Mesendoderm (in vitro differentiated cells): ENCODE results near the gene BBS9.

Experiments
- DNase-seq: peaks from one replicate; pipeline ENCODE4 v3.0.0; 2013
- H2AK5ac ChIP-seq: 2 replicates; pipeline ENCODE4 v1.6.1; 2013; ENCODE audit warnings: low read length, inconsistent platforms
- H2BK120ac ChIP-seq: 2 replicates; pipeline ENCODE4 v1.6.1; 2013; ENCODE audit warnings: low read depth, mild to moderate bottlenecking, low read length, moderate library complexity, mixed read lengths
- H2BK15ac ChIP-seq: replicated peaks from 2 replicates; pipeline ENCODE4 v1.6.1; 2013; ENCODE audit warnings: low read depth, mild to moderate bottlenecking, moderate library complexity
- H2BK5ac ChIP-seq: 2 replicates; pipeline ENCODE4 v1.6.1; 2013; ENCODE audit warnings: low read length, inconsistent platforms
- H3K18ac ChIP-seq: 2 replicates; pipeline ENCODE4 v1.6.1; 2013; ENCODE audit warnings: mild to moderate bottlenecking, low read length, mixed read lengths
- H3K23ac ChIP-seq: one replicate; pipeline ENCODE4 v1.6.1; 2013; ENCODE audit warnings: low read length
- H3K27ac ChIP-seq: 2 replicates; pipeline ENCODE4 v1.5.1; 2013; ENCODE audit warnings: low read depth, mild to moderate bottlenecking, inconsistent platforms, low read length, moderate library complexity
- H3K27me3 ChIP-seq: 2 replicates; pipeline ENCODE4 v1.6.1; 2013; ENCODE audit warnings: low read length, control low read depth, mild to moderate bottlenecking, inconsistent platforms; ENCODE audit not compliant: insufficient read depth, poor library complexity
- H3K36me3 ChIP-seq: 2 replicates; pipeline ENCODE4 v1.6.1; 2013; ENCODE audit warnings: low read length, inconsistent platforms; ENCODE audit not compliant: control insufficient read depth, insufficient read depth
- H3K4ac ChIP-seq: one replicate; pipeline ENCODE4 v1.6.1; 2013; ENCODE audit warnings: low read depth, mild to moderate bottlenecking, low read length, moderate library complexity
- H3K4me1 ChIP-seq: 2 replicates; pipeline ENCODE4 v1.6.1; 2013; ENCODE audit warnings: low read depth, low read length, inconsistent platforms; ENCODE audit not compliant: control insufficient read depth
- H3K4me2 ChIP-seq: 2 replicates; pipeline ENCODE4 v1.6.1; 2013; ENCODE audit warnings: low read length
- H3K4me3 ChIP-seq: 2 replicates; pipeline ENCODE4 v1.5.1; 2013; ENCODE audit warnings: mild to moderate bottlenecking, low read length
- H3K56ac ChIP-seq: one replicate; pipeline ENCODE4 v1.6.1; 2013; ENCODE audit warnings: low read length
- H3K79me1 ChIP-seq: 2 replicates; pipeline ENCODE4 v1.6.1; 2013; ENCODE audit warnings: low read length, inconsistent platforms
- H3K79me2 ChIP-seq: 2 replicates; pipeline ENCODE4 v1.6.1; 2013; ENCODE audit warnings: mild to moderate bottlenecking, low read length; ENCODE audit not compliant: control insufficient read depth, insufficient read depth
- H3K9ac ChIP-seq: 2 replicates; pipeline ENCODE4 v1.6.1; 2013; ENCODE audit warnings: low read length, inconsistent platforms
- H4K5ac ChIP-seq: one replicate; pipeline ENCODE4 v1.6.1; 2013; ENCODE audit warnings: low read length
- H4K8ac ChIP-seq: one replicate; pipeline ENCODE4 v1.6.1; 2013; ENCODE audit warnings: low read depth, mild to moderate bottlenecking, control low read depth, low read length, moderate library complexity
- WGBS: extraction: QIAGEN DNeasy Blood & Tissue Kit; methylation state at CpG from one replicate; pipeline ENCODE4 v1.1.7; 2013; ENCODE audit warnings: low lambda C conversion rate, missing lambda C conversion rate; ENCODE audit not compliant: insufficient coverage; ENCODE audit errors: extremely low coverage; 5-methylcytosine and 5-hydroxymethylcytosine counted together

BBS9 gene

DNA sequence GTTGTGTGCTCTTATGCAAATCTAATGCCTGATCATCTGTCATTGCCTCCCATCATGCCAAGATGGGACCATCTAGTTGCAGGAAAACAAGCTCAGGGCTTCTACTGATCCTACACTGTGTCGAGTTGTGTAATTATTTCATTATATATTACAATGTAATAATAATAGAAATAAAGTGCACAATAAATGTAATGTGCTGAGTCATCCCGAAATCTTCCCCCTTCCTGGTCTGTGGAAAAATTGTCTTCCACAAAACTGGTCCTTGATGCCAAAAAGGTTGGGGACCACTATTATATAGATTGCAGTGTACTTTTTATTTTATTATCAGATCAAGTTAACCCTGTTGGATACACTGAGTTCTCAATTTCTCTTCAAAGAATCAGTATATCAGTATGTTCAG, 50.2 kb downstream of the BBS9 start:
- no peaks in the 10 kb centered on the region for H3K36me3 ChIP-seq
- DNase-seq = no peak
- no peaks in the 10 kb centered on the region for H3K27me3 ChIP-seq
- no peaks in the 10 kb centered on the region for H3K79me1 ChIP-seq
- WGBS = no CpG with 5 or more reads among the region's 2 CpGs
- no peak overlapping the region for H4K5ac ChIP-seq
- no peak overlapping the region for H3K56ac ChIP-seq
- no peak overlapping the region for H2AK5ac ChIP-seq
- no peak overlapping the region for H3K18ac ChIP-seq
- no peak overlapping the region for H3K9ac ChIP-seq
- no peak overlapping the region for H3K23ac ChIP-seq
- H4K8ac ChIP-seq = no peak overlapping the region
- H3K79me2 ChIP-seq = no peaks in the 10 kb centered on the region
- no peak overlapping the region for H2BK15ac ChIP-seq
- H3K4me2 ChIP-seq = no peak overlapping the region
- H2BK5ac ChIP-seq = no peak overlapping the region
- H2BK120ac ChIP-seq = no peak overlapping the region
- no peak overlapping the region for H3K27ac ChIP-seq
- no peak overlapping the region for H3K4me3 ChIP-seq
- H3K4me1 ChIP-seq = no peaks in the 10 kb centered on the region
- no peak overlapping the region for H3K4ac ChIP-seq

DNA sequence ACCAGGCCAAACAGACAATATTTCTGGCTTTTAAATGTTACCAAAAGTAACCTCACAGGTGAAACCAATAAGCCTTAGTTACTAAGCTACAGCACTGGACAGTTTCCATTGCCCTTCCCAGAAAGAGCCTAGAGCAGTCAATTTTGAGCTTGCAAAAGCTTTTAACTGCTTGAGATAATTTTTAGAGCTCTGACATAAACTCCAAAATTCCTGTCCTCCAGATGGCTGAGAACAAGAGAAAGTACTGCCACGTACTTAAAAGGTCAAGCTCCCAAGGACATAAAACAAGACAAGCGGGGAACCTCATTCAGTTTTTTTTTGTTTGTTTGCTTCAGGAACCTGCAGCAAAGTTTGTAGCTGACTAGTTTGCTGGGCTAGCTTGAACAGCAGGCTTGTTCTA, 54.1 kb downstream of the BBS9 start:
- H3K4me3 ChIP-seq = no peak overlapping the region
- H2BK15ac ChIP-seq = no peak overlapping the region
- H3K79me2 ChIP-seq = no peaks in the 10 kb centered on the region
- no peaks in the 10 kb centered on the region for H3K27me3 ChIP-seq
- H3K56ac ChIP-seq = no peak overlapping the region
- no peaks in the 10 kb centered on the region for H3K36me3 ChIP-seq
- no peak overlapping the region for H3K4me2 ChIP-seq
- no peak overlapping the region for H2BK5ac ChIP-seq
- H3K23ac ChIP-seq = no peak overlapping the region
- H4K8ac ChIP-seq = no peak overlapping the region
- no CpG with 5 or more reads among the region's 2 CpGs for WGBS
- no peaks in the 10 kb centered on the region for H3K79me1 ChIP-seq
- H3K18ac ChIP-seq = no peak overlapping the region
- H3K4me1 ChIP-seq = no peaks in the 10 kb centered on the region
- no peak overlapping the region for H2BK120ac ChIP-seq
- no peak overlapping the region for H3K27ac ChIP-seq
- no peak overlapping the region for H3K4ac ChIP-seq
- no peak overlapping the region for H3K9ac ChIP-seq
- H4K5ac ChIP-seq = no peak overlapping the region
- no peak for DNase-seq
- H2AK5ac ChIP-seq = no peak overlapping the region

DNA sequence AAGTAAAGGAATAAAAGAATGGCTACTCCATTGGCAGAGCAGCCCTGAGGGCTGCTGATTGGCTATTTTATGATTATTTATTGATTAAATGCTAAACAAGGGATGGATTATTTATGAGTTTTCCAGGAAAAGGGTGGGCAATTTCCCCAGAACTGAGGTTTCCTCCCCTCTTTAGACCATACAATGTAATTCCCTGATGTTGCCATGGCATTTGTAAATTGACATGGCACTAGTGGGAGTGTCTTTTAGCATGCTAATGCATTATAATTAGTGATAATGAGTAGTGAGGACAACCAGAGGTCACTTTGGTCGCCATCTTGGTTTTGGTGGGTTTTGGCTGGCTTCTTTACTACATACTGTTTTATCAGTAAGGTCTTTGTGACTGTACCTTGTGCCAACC, 55.5 kb downstream of the BBS9 start:
- Histone ChIP-seq H3K56ac (no peak overlapping the region), H2BK120ac (no peak overlapping the region), H3K27ac (no peak overlapping the region), H3K4me3 (no peak overlapping the region), H3K27me3 (no peaks in the 10 kb centered on the region), H3K4ac (no peak overlapping the region), H3K36me3 (no peaks in the 10 kb centered on the region), H3K4me1 (no peaks in the 10 kb centered on the region), H2BK15ac (no peak overlapping the region), H2AK5ac (no peak overlapping the region), H4K8ac (no peak overlapping the region), H3K23ac (no peak overlapping the region), H3K79me2 (no peaks in the 10 kb centered on the region), H3K4me2 (no peak overlapping the region), H3K79me1 (no peaks in the 10 kb centered on the region), H2BK5ac (no peak overlapping the region), H4K5ac (no peak overlapping the region), H3K9ac (no peak overlapping the region), H3K18ac (no peak overlapping the region)
- no CpG with 5 or more reads among the region's 1 CpG for WGBS
- DNase-seq = no peak

DNA sequence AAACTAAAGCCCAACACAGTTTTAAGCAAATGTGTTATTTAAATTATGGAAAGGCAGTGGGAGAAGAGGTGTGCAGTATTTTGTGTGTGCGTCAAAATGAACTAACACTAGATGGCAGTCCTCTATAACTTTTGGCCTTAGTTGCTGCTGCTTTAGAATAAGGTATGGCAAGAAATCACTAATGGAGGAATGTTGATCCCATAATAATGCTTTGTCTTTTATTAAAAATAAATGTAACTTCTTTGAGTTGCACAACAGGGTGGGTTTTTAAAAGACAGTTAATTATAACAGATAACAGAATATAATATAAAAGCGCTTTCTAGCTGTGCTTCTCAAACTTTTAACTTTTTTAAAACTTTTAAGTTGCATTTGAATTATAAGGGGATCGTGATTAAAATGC, 56.4 kb downstream of the BBS9 start:
- H3K18ac ChIP-seq = no peak overlapping the region
- DNase-seq = peak; percentile 76
- H3K9ac ChIP-seq = no peak overlapping the region
- H2BK120ac ChIP-seq = no peak overlapping the region
- H3K4me1 ChIP-seq = no peaks in the 10 kb centered on the region
- no peak overlapping the region for H3K4ac ChIP-seq
- no peak overlapping the region for H3K56ac ChIP-seq
- no peak overlapping the region for H2BK15ac ChIP-seq
- no peaks in the 10 kb centered on the region for H3K27me3 ChIP-seq
- no peak overlapping the region for H4K5ac ChIP-seq
- no peaks in the 10 kb centered on the region for H3K79me1 ChIP-seq
- H3K79me2 ChIP-seq = no peaks in the 10 kb centered on the region
- H3K4me2 ChIP-seq = no peak overlapping the region
- H3K4me3 ChIP-seq = no peak overlapping the region
- no peak overlapping the region for H3K27ac ChIP-seq
- H2AK5ac ChIP-seq = no peak overlapping the region
- H3K23ac ChIP-seq = no peak overlapping the region
- no CpG with 5 or more reads among the region's 3 CpGs for WGBS
- no peak overlapping the region for H2BK5ac ChIP-seq
- H3K36me3 ChIP-seq = no peaks in the 10 kb centered on the region
- H4K8ac ChIP-seq = no peak overlapping the region

DNA sequence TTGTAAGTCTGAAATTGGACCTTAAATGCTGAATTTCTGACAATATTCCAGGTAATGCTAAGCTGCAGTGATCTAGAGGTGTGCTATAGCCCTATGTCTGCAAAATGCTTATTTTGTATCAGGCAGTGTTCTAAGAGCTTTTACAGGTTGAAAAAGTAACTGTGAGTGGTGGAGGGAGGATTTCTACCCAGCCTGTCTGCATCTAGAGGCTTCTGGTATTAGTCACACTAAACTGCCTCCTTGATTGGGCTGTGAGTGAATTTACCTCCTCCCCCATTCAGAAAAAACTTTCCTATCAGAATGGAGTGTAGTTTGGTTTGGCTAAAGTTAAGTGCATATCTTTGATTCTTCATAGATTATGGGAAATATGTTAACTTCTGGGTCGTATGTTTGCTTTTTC, 56.8 kb downstream of the BBS9 start:
- Histone ChIP-seq H4K8ac (no peak overlapping the region), H3K23ac (no peak overlapping the region), H3K79me1 (no peaks in the 10 kb centered on the region), H3K18ac (no peak overlapping the region), H3K56ac (no peak overlapping the region), H4K5ac (no peak overlapping the region), H3K4me2 (no peak overlapping the region), H3K27ac (no peak overlapping the region), H3K9ac (no peak overlapping the region), H3K4ac (no peak overlapping the region), H2BK15ac (no peak overlapping the region), H2BK120ac (no peak overlapping the region), H3K36me3 (no peaks in the 10 kb centered on the region), H3K4me3 (no peak overlapping the region), H2BK5ac (no peak overlapping the region), H2AK5ac (no peak overlapping the region), H3K27me3 (no peaks in the 10 kb centered on the region), H3K4me1 (no peaks in the 10 kb centered on the region), H3K79me2 (no peaks in the 10 kb centered on the region)
- WGBS = no CpG with 5 or more reads among the region's 1 CpG
- DNase-seq = peak; percentile 83

DNA sequence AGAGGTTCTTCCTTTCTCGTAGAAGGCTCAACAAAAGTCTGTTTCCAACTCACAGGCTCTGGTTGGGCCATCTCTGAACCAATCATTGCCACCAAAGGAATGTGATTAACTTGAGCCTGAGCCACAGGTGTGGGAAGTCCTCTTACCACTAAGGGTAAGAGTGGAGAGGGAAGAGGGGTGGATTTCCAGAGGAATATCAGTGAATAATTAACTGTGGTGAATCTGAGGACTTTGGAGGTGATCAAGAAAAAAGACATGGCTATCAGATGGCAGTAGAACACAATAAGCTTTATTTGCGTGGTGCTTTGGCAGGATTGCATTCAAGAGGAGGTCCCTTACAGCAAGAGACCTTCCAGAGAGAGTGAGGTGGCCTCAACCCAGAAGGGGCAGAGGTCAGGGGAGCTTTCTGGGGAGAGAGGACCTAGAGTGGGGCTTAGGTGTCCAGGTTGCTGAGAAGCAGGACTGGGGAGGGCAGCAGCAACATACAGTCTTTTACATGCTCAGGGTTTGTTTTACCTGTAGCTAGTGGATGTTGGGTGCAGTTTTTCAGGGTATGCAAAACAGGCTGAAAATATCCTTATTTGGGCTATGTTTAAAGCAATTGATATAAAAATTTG, 61.4 kb downstream of the BBS9 start:
- Histone ChIP-seq H3K23ac (peak overlapping the region; percentile 54), H4K5ac (no peak overlapping the region), H2AK5ac (no peak overlapping the region), H2BK120ac (no peak overlapping the region), H2BK5ac (no peak overlapping the region), H3K27me3 (no peaks in the 10 kb centered on the region), H3K27ac (no peak overlapping the region), H3K9ac (no peak overlapping the region), H3K18ac (no peak overlapping the region), H3K4me3 (no peak overlapping the region), H3K79me1 (no peaks in the 10 kb centered on the region), H3K4ac (no peak overlapping the region), H3K79me2 (no peaks in the 10 kb centered on the region), H4K8ac (no peak overlapping the region), H3K4me2 (no peak overlapping the region), H3K36me3 (no peaks in the 10 kb centered on the region), H2BK15ac (no peak overlapping the region), H3K4me1 (no peaks in the 10 kb centered on the region), H3K56ac (no peak overlapping the region)
- no peak for DNase-seq
- no CpG with 5 or more reads among the region's 2 CpGs for WGBS
